HG02852 (cell line): ENCODE measurements around the gene AQR.

ENCODE experiments used
- ATAC-seq: cut with Tn5 transposase; IDR thresholded peaks from one replicate; pipeline ENCODE4 v1.9.1; 2021; ENCODE audit warnings: mild to moderate bottlenecking, moderate library complexity; ENCODE audit not compliant: unreplicated experiment

AQR gene

GRCh38 chr15:34883633-34884032, 85.9 kb downstream of the AQR start:
- ATAC-seq: no peak

- ATAC-seq: no peak
These were observed 86.5 kb downstream of the AQR start for GRCh38 chr15:34883042-34883441.

- ATAC-seq: no peak
These were observed 90.4 kb downstream of the AQR start for GRCh38 chr15:34879107-34879506.

- no peak for ATAC-seq
These were observed 92.9 kb downstream of the AQR start for GRCh38 chr15:34876640-34877039.

- ATAC-seq: no peak
These were observed 100.4 kb downstream of the AQR start for GRCh38 chr15:34869110-34869509.

- ATAC-seq: no peak
These were observed 104.0 kb downstream of the AQR start for GRCh38 chr15:34865531-34865930.

- no peak for ATAC-seq
These were observed 108.3 kb downstream of the AQR start for GRCh38 chr15:34861214-34861613.

- ATAC-seq: no peak
These were observed 113.6 kb downstream of the AQR start for GRCh38 chr15:34855893-34856292.

GRCh38 chr15:34855413-34855812, 114.1 kb downstream of the AQR start:
- ATAC-seq: no peak

- no peak for ATAC-seq
These were observed 115.3 kb downstream of the AQR start for GRCh38 chr15:34854232-34854631.

- ATAC-seq: no peak
These were observed 116.4 kb downstream of the AQR start for GRCh38 chr15:34853001-34853758.

GRCh38 chr15:34851751-34852150, 117.8 kb downstream of the AQR start:
- ATAC-seq: no peak

GRCh38 chr15:34851007-34851406, 118.5 kb downstream of the AQR start:
- no peak for ATAC-seq

- ATAC-seq: no peak
These were observed 119.4 kb downstream of the AQR start for GRCh38 chr15:34850121-34850520.

GRCh38 chr15:34849364-34849959, 120.1 kb downstream of the AQR start:
- ATAC-seq: no peak

GRCh38 chr15:34847598-34847997, 121.9 kb downstream of the AQR start:
- no peak for ATAC-seq

- no peak for ATAC-seq
These were observed 128.2 kb downstream of the AQR start for GRCh38 chr15:34841262-34841725.

GRCh38 chr15:34838282-34838681, 131.3 kb downstream of the AQR start:
- ATAC-seq: no peak

- ATAC-seq: no peak
These were observed 132.1 kb downstream of the AQR start for GRCh38 chr15:34837246-34838016.

- no peak for ATAC-seq
These were observed 141.2 kb downstream of the AQR start for GRCh38 chr15:34828145-34828911.

GRCh38 chr15:34821831-34822230, 147.7 kb downstream of the AQR start:
- no peak for ATAC-seq
